NOMO-1 treated with dmso at 0.1 percent for 144 hours (cell line): ENCODE results near the gene DNASE1L3.
"Not testable (repeated sequence)": the region's sequence is repeated elsewhere in the genome, so short reads cannot be mapped to it uniquely, and the experiment has no call there.

Source experiments
- DNase-seq: peaks from one replicate; lab custom pipeline; 2025; ENCODE audit not compliant: unreplicated experiment; lab: John Stamatoyannopoulos, UW

The DNASE1L3 gene, protein sequence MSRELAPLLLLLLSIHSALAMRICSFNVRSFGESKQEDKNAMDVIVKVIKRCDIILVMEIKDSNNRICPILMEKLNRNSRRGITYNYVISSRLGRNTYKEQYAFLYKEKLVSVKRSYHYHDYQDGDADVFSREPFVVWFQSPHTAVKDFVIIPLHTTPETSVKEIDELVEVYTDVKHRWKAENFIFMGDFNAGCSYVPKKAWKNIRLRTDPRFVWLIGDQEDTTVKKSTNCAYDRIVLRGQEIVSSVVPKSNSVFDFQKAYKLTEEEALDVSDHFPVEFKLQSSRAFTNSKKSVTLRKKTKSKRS

DNA sequence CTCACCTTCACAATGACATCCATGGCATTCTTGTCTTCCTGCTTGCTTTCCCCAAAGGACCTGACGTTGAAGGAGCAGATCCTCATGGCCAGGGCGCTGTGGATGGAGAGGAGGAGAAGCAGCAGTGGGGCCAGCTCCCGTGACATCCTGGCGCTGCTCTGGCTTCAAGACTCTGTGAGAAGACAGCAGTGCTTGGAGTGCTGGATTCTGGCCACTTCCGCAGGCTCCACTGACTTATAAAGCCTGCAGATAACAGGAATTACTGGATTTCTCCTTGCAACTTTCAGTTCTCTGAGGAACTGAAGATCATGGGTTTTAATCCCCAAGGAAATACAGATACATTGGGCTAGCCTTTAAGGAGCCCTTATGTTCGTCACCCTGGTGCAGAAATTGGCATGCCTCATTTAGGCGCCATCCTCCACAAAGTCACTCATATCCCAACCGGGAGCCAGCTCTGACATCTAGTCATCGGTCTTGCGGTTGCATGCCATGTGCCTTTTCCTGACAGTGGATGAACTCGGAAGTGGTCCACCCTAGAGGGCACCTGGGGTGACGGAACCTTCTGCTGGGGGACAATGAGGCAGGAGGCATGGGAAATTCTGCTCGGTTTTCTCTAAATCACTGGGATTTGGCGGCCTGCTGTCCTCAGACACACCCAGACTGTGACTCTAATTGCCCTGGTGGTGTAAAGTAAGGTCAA lies at the start of gene DNASE1L3:
TSS of gene DNASE1L3 (minus strand) at position 212 of the 700 bp plus-strand sequence. CDS start at position 146, 66 bp downstream.
- no peak for DNase-seq

GRCh38 chr3:58260261-58260731 lies 49.5 kb upstream of the DNASE1L3 start:
- peak; percentile 25 for DNase-seq

GRCh38 chr3:58258392-58259055 lies 47.8 kb upstream of the DNASE1L3 start:
- DNase-seq: no peak

- DNase-seq: no peak
Measured at GRCh38 chr3:58256511-58256910, 45.7 kb upstream of the DNASE1L3 start.

GRCh38 chr3:58256061-58256460 lies 45.3 kb upstream of the DNASE1L3 start:
- DNase-seq: no peak

DNA sequence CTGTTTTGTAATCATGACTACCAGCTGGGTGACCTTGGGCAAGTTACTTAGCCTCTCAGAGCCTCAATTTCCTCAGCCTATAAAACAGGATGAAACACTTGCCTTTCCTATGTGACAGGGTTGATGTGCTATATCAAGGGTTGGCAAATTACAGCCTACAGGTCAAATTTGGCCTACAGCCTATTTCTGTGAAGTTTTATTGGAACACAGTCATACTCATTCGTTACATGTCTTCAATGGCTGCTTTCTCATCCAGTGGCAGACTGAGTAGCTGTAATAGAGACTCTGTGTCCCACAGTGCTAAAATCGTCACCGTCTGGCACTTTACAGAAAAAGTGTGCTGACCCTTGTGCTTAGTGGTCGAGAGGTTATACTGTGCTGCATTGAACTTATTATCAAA lies 43.4 kb upstream of the DNASE1L3 start:
- no peak for DNase-seq

DNA sequence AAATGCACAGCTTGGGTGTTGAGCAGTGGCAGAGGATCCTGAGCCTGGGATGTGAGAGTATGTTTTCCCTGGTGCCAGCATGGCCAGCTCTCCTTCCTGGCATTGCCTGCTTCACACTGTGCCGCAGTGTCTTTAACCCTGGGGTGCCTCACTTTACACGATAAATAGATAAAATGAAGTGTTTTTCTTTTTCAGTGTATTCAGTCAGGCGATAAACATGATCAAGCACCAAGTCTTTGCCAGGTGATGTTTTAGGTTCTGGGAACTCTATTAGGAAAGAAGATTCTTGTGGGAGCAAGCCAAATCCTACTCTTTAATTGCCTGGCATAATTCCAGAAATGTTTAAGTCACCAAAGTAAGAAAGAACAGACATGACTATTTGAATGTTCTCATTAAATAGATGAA lies 40.9 kb upstream of the DNASE1L3 start:
- no peak for DNase-seq

GRCh38 chr3:58250093-58250707 lies 39.4 kb upstream of the DNASE1L3 start:
- DNase-seq: no peak

- DNase-seq: no peak
Measured at GRCh38 chr3:58249358-58250092, 38.8 kb upstream of the DNASE1L3 start.

- DNase-seq: no peak
Measured at GRCh38 chr3:58246148-58247047, 35.6 kb upstream of the DNASE1L3 start.

GRCh38 chr3:58243976-58244585 lies 33.3 kb upstream of the DNASE1L3 start:
- DNase-seq: no peak

GRCh38 chr3:58242860-58243259 lies 32.1 kb upstream of the DNASE1L3 start:
- not testable (repeated sequence) for DNase-seq

DNA sequence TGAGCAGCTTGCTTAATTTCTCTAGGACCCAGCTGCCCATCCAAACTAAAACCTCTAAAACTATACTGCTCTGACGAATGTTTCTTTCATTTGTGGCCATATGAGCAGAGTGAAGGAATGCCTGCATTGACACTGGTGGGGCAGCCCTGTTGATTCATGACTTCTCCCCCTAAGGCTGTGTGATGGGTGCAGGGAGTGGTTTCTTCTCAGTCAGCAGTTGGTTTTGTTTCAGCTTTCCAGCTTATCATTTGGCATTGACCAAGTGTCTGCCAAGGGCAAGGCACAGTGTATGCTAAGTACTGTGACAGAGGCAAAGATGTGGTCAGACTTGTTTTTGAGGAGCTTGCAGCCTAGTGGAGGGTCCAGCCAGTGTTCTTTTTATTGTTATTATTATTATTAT lies 31.6 kb upstream of the DNASE1L3 start:
- DNase-seq: no peak

GRCh38 chr3:58241306-58242044 lies 30.7 kb upstream of the DNASE1L3 start:
- DNase-seq: no peak

GRCh38 chr3:58238830-58239229 lies 28.1 kb upstream of the DNASE1L3 start:
- no peak for DNase-seq

DNA sequence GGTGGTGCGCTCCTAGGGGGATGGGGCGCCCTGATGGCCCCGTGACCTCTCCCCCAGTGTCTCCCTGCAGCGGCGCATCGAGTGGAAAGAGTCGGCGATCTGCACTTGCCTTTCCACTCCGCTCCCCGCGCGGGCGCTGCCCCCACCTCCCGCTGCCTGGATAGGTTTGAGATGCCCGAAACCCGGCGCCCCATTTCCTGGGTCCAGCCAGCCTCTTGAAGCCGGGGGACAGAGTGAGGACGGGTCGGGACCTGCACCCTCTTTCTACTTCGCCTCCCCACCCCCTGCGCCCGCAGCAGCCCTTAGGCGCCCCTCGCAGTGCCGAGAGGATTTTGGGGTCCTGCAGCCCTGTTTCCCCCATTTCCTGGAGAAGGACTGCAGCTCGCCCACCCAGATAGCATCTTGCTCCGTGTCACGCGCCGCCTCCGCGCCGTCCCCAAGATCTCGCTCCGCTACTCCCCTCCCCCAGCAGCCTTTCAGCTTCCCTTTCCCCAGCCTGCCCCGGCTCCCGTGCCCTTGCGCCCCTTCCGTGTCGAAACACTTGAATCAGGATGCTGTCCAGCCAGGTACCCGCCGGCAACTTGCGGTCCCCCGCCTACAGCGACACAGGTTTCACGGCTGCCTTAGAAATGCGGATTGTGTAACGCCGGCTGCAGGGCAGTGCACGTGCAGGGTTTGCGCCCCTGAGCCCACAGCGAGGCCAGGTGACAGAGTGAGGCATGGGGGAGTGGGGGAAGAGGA lies 27.3 kb upstream of the DNASE1L3 start:
- peak; percentile 18 for DNase-seq

GRCh38 chr3:58237238-58237940 lies 26.6 kb upstream of the DNASE1L3 start, which contains the start of gene ABHD6:
Gene ABHD6, plus strand, starts transcription at chr3:58237792. Its CDS starts 18,795 bp downstream, at chr3:58256587.
- peak; percentile 37 for DNase-seq
